NCI-H1694 treated with DMSO at 0.1 percent for 48 hours (cell line): Measurements from ENCODE around the gene FYB2.

Experiments used
- DNase-seq: peaks from one replicate; lab custom pipeline; 2025; lab: John Stamatoyannopoulos, UW

Gene FYB2, protein sequence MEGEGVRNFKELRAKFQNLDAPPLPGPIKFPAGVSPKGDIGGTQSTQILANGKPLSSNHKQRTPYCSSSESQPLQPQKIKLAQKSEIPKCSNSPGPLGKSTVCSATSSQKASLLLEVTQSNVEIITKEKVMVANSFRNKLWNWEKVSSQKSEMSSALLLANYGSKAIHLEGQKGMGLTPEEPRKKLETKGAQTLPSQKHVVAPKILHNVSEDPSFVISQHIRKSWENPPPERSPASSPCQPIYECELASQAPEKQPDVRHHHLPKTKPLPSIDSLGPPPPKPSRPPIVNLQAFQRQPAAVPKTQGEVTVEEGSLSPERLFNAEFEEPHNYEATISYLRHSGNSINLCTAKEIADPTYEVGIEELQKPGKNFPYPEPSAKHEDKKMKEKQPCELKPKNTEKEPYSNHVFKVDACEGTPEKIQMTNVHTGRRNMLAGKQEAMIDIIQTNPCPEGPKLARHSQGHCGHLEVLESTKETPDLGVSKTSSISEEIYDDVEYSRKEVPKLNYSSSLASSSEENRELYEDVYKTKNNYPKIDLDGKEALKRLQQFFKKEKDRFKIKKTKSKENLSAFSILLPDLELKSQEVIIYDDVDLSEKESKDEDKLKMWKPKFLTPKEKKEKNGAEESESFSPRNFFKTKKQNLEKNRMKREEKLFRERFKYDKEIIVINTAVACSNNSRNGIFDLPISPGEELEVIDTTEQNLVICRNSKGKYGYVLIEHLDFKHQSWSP

DNA sequence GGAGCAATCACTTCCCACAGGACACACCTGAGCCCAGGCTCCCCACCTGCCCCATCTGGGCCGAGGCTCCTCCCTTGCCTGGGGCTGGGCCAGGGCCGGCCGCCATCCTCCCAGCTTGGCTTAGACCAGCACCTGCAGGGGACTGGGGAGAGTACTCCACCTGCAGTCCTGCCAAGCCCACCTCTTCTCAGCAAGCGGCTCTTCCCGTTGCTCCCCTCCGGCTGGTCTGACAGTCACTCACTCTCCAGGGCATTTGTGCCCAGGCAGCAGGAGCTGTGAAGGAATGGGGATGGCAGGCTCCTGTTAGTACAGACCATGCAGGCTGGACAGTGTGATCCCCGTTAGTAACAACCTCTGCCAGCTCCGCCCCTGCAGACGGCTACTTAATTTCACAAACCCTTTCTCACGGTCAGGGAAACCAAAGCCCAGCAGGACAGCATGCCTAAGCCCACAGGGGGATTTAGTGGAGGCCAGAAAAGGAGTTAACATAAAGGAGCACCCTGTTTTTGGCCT lies at the start of gene FYB2:
Gene FYB2 (minus strand): TSS at position 18 of the 513 bp plus-strand sequence. CDS start 114 bp downstream, outside the sequence.
- DNase-seq, result no peak

DNA sequence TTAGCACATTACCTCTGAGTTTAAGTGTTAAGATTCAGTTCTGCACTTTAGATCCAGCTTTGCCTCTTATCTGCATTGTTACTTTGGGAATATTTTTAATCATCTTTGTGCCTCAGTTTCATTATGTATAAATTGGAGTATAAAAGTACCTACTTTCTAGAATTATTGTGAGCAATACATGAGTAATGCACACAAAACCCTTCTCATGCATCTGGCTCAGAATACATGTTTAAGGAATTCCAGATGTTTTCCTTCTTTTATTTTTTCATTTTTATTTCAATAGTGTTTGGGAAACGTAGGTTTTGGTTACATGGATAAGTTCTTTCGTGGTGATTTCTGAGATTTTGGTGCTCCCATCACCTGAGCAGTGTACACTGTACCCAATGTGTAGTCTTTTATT lies 49.6 kb upstream of the FYB2 start:
- no peak for DNase-seq

DNA sequence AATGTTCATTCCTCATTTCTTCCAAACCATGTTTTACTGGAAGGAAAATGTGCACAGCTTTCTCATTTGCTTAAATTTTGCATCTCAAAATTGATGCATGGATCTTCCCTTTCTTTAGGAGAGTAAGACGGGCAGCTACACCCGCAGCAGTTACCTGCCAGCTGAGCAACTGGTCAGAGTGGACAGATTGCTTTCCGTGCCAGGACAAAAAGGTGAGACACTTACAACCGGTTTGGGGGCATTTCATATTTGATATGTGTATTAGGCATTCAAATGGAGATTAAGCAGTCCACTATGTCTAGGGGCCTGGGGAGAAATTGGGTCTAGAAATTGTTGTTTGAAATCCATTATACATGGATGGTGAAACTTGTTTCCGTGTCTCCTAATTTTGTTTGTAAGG lies 48.3 kb upstream of the FYB2 start:
- no peak for DNase-seq

DNA sequence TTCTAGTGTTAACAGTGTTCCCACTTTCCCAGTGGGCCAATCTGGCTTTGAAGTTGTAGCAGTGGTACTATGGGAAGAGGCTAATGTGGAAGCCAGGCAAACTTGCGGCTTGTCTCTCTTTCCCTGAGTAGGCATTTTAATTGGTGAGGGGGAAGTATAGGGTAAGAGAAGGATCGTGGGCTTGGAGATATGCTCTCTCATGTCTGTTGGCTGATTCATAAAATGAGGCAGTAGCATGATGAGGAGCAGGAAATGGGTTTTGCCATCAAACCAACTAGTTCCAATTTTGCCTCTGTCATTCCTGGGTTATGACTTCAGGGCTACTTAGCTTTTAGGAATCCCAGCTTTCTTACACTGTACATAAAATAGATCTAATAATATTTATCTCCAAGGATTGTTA lies 47.5 kb upstream of the FYB2 start:
- DNase-seq, result no peak

- no peak for DNase-seq
Observed at GRCh38 chr1:56864430-56864829, 45.2 kb upstream of the FYB2 start.

- no peak for DNase-seq
Observed at GRCh38 chr1:56863265-56863992, 44.2 kb upstream of the FYB2 start.

GRCh38 chr1:56859287-56859686 lies 40.1 kb upstream of the FYB2 start:
- DNase-seq, result no peak

- no peak for DNase-seq
Observed at GRCh38 chr1:56856186-56856585, 37.0 kb upstream of the FYB2 start.

- no peak for DNase-seq
Observed at GRCh38 chr1:56855190-56855589, 36.0 kb upstream of the FYB2 start.

DNA sequence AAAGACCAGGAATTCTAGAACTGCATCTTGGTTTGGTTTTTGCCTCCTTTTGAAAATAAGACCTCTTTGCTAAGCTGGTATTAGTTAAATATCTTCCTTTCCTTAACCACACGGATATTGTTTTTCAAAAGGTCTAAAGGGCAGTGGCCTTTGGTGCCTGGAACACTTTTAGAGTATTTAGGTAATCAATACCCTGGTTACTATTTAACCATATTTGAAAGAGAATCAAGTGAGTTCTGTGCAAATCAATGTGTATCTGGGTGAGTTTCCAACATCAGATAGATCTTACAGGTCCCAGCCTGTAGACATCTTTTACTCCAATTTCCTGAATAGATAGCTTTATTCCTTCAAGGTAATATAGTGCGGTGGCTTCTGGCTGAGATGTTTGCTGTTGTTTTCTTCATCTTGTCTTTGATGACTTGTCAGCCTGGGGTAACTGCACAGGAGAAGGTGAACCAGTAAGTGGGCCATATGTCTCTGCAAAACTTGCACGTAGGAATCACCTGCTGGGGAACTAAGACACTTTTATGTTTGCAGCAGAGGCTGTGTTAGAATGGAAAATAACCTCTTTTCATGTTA lies 35.4 kb upstream of the FYB2 start, which contains the start of gene C8A:
Gene C8A (plus strand): TSS at position 277 of the 579 bp plus-strand sequence. CDS start 105 bp downstream, at position 382.
- no peak for DNase-seq

DNA sequence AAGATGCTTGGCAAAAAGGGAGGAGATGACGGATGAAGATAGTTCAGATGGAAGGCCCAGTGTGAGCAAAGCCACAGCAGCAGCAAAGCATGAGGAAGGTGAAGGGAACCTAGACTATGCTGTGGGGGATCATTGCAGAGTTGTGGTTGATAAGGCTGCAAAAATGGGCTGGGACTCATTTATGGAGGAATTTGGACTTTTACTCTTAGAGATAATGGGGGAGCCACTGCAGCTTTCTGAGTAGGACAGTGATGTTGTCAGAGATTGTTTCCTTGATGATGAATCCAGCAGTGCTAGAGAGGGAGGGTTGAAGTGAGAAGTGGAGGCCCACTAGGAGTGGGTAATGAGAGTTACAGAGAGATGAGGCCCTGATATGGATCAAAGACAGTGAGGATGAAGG lies 33.3 kb upstream of the FYB2 start:
- DNase-seq, result no peak

DNA sequence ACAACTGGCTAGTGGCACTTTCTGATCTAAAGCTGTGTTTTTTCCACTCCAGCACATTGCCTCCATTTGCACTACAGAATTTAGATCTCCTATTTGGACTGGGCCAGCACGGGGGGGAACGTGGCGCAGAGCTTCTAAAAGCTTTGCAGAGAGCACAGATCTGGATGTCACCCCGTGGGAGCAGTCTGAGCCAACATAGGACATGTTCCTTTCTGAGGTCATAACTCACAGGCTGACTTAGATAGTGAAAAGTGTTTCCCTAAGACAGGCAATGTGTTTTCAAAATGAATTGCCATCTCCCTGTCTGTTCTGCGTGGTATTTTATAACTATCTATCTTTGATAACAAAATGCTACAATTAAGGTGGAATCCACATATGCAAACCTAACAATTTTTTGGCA lies 31.7 kb upstream of the FYB2 start:
- DNase-seq, result no peak

DNA sequence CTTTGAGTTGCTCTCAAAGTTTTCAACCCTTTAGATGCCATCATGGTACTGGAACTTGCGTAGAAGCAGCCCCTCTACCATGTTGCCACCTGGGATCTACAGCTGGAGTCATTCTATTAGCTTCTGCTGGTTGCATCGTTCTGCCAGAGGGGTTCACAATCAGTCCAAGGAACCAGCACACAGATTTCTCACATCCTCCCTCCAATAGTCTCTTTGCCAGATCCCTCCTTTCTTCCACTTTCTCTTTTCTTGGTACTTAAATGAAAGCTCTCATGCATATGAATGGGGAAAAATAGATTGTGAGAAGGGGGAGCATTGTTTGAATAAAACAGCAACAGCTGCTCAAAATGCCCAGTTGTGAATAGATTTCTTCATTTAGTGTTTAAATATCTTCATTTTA lies 31.2 kb upstream of the FYB2 start:
- DNase-seq, result no peak

GRCh38 chr1:56849750-56850149 lies 30.5 kb upstream of the FYB2 start:
- no peak for DNase-seq

- no peak for DNase-seq
Observed at GRCh38 chr1:56845343-56845742, 26.1 kb upstream of the FYB2 start.

DNA sequence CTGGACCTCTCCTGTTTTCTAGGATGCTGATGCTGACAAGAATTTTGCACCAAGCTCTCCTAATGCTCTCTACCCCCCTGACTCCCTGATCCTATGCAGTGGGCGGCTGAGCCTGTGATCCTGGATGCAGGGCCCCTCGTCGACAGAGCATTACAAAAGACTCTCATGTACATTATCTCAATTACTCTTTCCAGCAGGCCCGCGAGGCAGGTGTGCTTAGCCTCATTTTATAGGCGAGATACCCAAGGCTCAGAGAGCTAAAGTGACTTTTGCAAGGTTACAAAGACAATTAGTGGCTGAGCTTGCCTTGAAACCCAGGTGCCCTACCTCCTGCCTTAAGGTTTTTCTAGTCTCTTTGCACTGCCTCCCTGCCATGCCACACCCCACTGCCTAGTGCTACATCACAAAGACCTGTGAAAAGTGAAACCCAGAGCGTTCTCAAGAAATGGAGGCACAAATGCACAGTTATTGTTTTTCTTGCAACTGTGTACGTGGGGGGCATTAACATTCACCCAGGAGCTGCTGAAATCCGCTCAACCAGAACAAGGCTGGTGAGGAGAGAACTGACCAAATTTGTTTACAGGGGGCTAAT lies 25.4 kb upstream of the FYB2 start:
- no peak for DNase-seq

- DNase-seq, result no peak
Observed at GRCh38 chr1:56843544-56843943, 24.3 kb upstream of the FYB2 start.

GRCh38 chr1:56838759-56839158 lies 19.6 kb upstream of the FYB2 start:
- no peak for DNase-seq

- DNase-seq, result no peak
Observed at GRCh38 chr1:56837244-56837939, 18.2 kb upstream of the FYB2 start.

DNA sequence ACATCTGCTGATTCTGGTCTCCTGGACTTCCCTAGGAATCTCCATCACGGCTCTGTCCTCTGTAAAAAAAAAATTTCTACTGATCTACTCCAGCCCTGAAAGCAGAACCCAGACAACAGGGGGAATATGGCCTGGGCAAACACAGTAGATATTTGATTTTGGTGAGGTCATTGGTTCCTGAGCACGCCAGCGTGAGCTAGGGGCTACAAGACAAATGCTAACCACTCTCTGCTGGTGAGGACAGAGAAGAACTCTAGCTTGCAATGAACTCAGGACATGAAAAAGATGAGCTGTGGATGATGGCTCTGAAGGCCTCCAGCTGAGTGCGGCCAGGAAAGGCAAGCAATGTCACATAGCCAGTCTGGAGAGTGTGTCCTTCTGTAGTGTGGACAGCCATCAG lies 17.2 kb upstream of the FYB2 start:
- no peak for DNase-seq

- DNase-seq, result no peak
Observed at GRCh38 chr1:56835657-56836056, 16.5 kb upstream of the FYB2 start.
